DLD1 (cell line): ENCODE results near the gene STX19.

ENCODE experiments used
- in situ Hi-C: cut with HindIII; loops from 2 replicates; pipeline ENCODE4 v1.10.0; 2017; ENCODE audit warnings: low sequenced_read_pairs

The STX19 gene

DNA sequence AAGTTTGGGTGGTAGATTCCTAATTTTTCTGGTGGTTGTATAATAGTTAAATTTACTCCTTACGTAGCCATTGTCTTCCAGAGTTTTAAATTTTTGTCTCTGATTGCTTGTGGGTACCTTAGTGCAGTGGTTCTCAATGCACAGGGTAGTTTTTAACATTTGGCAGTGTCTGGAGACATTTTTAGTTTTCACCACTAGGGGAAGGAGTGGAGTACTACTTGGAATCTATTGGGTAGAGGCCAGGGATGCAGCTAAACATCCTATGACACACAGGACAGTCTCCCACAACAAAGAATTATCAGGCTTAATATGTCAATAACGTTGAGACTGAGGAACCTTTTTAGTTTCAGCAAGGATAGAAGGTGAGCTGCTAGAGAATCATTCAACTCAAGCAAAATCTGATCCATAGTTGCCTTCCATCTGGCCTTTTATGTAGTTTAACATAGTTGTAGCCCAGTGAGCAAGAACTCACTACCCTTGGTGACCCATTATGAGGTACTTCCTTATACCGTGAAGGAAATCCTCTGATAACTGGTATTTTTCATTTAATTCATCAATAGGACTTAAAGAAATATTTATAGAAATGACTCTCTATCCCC is 8.6 kb upstream of the STX19 start:
- in situ Hi-C loops = no loop called here

GRCh38 chr3:94026623-94027022 is 1.8 kb downstream of the STX19 start:
- in situ Hi-C loops = no loop called here

DNA sequence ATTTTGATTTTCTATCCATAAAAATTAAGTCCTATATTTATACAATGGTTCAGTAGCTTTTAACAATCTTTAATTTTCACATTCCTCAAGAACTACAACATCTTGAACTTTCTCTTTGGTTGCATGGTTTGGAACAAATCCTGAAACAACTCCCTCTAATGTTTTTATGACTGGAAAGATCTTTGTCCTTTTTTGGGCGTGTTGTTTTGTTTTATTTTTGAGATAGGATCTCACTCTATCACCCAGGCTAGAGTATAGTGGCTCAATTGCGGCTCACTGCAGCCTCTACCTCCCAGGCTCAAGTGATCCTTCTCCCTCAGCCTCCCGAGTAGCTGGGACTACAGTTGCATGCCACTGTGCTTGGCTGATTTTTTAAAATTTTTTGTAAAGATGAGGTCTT is 4.0 kb downstream of the STX19 start:
- in situ Hi-C loops = no loop called here

- in situ Hi-C loops = no loop called here
Measured at GRCh38 chr3:94020293-94020692, 8.1 kb downstream of the STX19 start.

DNA sequence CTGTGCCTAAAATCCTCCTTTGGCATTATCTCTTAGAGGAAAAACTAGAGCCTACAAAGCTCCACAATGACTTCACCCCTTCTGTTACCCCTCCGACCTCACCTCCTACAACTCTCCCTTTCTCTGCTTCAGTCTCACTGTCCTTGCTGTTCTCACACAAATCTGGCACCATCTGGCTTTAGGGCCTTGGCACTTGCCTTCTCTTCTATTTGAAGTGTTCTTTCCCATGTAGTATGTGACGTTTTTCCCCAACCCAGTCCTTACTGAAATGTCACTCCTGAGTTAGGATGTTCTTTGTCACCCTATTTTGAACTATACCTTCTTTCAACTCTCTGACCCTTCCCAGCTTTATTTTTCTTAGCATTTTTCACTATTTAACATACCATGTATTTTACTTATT is 8.7 kb downstream of the STX19 start:
- in situ Hi-C loops = no loop called here

GRCh38 chr3:94015025-94015424 is 13.4 kb downstream of the STX19 start:
- in situ Hi-C loops = no loop called here

DNA sequence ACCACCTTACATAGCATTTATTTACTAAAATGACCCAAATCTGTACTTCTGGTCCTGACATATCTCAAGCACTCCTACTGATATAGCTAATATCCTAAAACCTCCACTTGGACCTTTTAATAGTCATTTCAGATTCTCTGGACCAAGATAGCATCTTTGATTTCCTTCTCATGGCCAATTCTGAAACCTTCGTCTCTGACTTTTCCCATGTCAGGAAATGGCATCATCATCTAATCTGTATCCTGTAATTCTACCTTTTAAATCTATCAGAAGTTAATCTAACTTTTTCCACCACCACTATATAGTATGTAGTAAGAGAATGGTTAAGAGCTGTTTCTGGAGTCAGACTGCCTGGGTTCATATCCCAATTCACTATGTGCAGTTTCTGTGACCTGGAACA is 16.2 kb downstream of the STX19 start:
- in situ Hi-C loops = no loop called here

DNA sequence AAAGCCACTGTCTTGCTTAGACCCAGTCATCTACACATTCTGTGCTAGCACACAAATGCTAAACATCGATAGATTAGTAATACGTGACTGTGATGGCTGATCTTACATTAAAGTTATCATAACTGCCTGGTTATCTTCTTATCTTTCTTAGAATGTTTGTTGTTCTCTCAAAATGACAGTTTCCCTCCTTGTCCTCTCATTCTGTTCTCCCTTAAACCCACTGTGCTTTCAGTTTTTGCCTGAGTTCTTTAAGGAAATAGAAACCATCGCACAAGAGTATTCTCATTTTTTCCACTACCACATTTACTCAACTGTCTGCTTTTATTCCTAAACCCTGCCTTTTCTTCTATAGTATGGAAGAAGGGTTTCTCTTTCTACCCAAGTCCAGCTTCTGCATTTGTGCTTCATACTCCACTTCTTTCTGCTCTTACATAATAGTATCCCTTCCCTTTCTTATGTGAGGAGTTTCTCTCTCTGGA is 17.1 kb downstream of the STX19 start:
- in situ Hi-C loops = no loop called here

GRCh38 chr3:94009608-94010007 is 18.8 kb downstream of the STX19 start:
- in situ Hi-C loops = no loop called here

DNA sequence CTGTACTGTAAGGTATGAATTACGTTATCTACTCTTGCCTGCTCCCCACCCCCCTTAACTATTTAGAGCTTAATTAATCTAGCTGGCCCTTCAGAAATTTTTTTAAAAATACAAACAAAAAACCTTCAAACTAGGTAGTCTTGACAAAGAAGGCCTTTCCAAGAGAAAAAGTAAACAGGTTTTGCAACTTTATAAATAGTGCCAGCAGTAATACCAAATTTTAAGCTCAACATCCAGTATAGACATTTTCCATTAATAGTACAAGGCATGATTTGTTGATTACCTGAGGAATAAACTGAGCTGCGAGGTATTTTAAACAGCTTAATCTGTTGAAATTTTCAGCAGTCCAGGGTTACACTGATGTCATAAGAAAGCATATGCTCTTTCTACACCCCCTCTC is 20.1 kb downstream of the STX19 start:
- in situ Hi-C loops = no loop called here

GRCh38 chr3:94004301-94004910 is 24.0 kb downstream of the STX19 start:
- in situ Hi-C loops = no loop called here

GRCh38 chr3:94001827-94002495 is 26.4 kb downstream of the STX19 start:
- in situ Hi-C loops = no loop called here

DNA sequence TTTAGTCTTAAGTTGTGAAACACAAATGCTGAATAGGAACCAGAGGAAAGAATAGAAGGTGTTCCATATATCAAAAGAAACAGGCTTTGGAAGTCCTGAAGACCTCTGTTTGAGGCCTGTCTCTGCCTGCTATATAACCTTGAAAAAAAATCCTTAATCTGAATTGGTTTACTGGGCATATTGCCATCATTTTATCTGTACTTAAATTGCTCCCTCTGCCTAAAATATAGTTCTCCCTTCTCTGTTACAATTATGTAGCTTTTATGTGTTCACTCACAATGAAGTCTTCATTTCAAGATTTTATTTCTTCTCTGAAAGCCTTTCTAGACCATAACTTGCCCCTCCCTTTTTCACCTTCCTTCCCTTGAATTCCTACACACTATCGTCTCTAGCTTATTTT is 27.2 kb downstream of the STX19 start:
- in situ Hi-C loops = no loop called here

DNA sequence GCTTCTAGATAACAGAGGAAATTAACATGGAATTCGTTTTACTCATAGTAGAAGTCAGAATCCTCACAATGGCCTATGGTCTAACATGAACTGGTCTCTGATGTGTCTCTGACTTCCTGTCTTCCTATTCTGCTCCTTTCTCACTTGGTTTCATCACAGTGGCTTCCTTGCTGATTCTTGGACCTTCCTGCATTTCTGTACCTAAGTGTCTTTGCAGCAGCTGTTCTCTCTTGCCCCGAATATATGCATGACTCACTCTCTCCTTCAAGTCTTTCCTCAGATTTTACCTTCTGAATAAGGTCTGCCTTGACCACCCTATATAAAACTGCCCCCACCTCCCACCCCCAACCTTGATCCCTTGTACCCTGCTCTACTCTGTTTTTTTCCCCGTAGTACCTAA is 34.3 kb downstream of the STX19 start:
- in situ Hi-C loops = no loop called here

- in situ Hi-C loops = no loop called here
Measured at GRCh38 chr3:93992207-93992606, 36.2 kb downstream of the STX19 start.

GRCh38 chr3:93991631-93992030 is 36.8 kb downstream of the STX19 start:
- in situ Hi-C loops = no loop called here

DNA sequence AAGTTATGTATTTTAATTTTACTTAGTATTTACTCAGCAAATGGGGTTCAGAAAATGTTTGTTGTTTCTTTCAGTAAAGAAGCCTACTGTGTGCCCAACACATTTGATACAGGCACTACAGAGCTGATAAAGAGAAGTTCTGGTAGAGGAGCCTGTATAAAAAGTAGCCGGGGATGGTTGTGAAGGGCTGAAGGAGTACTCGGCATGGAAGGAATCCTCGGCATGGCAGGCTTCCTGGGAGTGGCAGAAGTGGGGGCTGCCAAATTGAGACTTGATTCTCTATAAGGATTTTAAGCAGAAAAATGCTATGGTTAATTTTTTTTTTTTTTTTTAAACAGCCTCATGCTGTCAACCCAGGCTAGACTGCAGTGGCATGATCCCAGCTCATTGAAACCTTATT is 39.2 kb downstream of the STX19 start:
- in situ Hi-C loops = no loop called here

DNA sequence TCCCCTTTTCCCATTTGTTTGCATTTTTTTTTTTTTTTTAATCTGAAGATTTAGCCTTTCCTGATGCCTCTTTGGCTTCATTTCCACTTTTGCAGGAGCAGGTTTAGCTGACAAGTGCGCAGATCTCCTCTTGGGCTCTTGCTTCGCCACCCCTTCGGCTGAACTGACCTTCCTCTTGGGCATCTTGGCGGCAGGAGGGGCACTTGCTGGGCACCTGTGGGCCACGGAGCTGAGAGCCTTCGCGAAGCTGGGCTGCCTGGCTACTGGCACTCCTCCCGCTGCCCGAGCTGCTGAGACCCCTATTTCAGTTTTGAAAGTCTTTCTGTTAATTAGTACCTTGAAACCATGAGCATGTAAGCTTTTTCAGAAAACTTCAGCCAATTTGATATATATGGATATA is 39.6 kb downstream of the STX19 start:
- in situ Hi-C loops = no loop called here

GRCh38 chr3:93988283-93988682 is 40.1 kb downstream of the STX19 start:
- in situ Hi-C loops = no loop called here

DNA sequence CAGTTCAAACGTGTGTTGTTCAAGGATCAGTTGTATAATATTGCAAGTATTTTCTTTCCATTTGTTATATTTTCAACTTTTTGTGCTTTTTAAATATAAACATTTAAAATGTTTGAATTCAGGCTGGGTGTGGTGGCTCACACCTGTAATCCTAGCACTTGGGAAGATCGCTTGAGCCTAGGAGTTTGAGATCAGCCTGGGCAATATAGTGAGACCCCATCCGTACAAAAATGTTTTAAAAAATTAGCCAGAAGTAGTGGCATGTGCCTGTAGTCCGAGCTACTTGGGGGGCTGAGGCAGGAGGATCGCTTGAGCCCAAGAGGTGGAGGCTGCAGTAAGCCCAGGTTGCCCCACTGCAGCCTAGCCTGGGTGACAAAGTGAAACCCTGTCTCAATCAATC is 43.8 kb downstream of the STX19 start:
- in situ Hi-C loops = no loop called here

- in situ Hi-C loops = no loop called here
Measured at GRCh38 chr3:93983408-93983807, 45.0 kb downstream of the STX19 start.

GRCh38 chr3:93981649-93982048 is 46.7 kb downstream of the STX19 start:
- in situ Hi-C loops = no loop called here
